Activated CD4-positive, alpha-beta T cell treated with anti-CD3 and anti-CD28 coated beads, Interleukin-2, Interleukin-4, amounts not matched to agents 100 ng/mL and 50 ng/mL, durations not matched to agents 16 hours and 8 hours (primary cell): ENCODE measurements around the gene SHROOM4.

Experiments
- DNase-seq: peaks from one replicate; pipeline ENCODE4 v3.0.0-alpha.2; 2020; ENCODE audit warnings: low spot score

SHROOM4 gene

GRCh38 chrX:50707955-50708699 lies 105.9 kb downstream of the SHROOM4 start:
- no peak for DNase-seq

GRCh38 chrX:50707405-50707804 lies 106.6 kb downstream of the SHROOM4 start:
- DNase-seq = no peak

DNA sequence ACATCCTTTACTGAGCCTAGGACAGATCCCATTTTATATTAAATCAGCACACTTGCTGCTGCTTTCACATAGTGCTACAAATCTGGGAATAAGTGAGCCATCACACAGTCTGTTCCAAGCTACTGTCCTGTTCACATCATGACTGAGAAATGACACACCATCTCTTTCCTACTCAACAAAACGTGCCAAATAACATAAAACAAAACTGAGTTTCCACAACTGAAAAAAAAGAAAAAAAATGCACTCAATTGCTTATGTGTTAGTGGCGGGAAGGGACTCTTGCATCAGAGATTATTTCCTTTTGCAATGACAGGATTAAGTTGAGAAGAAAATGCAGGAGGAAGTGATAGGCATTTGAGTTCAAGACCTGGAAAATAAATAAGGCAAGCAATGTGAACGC lies 109.0 kb downstream of the SHROOM4 start:
- no peak for DNase-seq

GRCh38 chrX:50704360-50704759 lies 109.6 kb downstream of the SHROOM4 start:
- no peak for DNase-seq

- no peak for DNase-seq
Observed at GRCh38 chrX:50700921-50701320, 113.1 kb downstream of the SHROOM4 start.

- no peak for DNase-seq
Observed at GRCh38 chrX:50698944-50699343, 115.0 kb downstream of the SHROOM4 start.

DNA sequence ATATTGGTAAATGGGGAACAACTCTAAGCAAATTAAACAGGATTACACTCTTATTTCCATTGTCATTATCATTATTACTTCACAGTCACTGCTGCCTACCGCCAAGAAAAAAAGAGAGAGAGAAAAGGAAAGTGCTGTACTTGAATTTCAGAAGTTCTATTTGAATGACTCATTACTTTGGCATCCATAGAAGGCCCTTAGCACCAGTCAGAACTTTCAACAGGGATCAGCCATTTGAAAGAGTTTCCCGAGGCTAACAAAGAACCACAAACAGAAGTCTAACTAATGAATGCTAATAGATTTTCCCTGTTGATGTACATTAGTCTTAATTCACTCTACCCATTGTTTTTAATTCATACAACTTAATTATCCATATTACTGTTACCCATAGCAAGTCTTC lies 116.3 kb downstream of the SHROOM4 start:
- no peak for DNase-seq

- DNase-seq = peak; percentile 58
Observed at GRCh38 chrX:50691820-50692219, 122.2 kb downstream of the SHROOM4 start.

DNA sequence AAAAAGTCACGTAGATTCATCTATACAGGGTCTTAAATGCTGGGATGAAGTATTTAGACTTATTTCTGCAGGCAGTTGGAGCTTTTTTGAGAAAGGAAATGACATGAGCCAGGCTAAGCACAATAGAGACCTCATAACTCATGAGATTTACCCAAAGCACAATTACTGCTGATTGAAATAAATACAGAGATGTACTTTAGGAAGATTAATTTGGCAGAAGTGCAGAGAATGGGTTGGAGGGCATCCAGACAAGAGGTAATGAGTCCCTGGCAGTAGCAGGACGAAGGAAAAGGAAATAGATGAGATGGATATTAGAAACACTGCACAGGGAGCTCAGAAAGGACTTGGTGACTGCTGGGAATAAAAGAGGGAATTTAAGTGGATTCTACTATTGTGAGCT lies 129.1 kb downstream of the SHROOM4 start:
- no peak for DNase-seq

GRCh38 chrX:50680990-50681389 lies 133.0 kb downstream of the SHROOM4 start:
- DNase-seq = no peak

DNA sequence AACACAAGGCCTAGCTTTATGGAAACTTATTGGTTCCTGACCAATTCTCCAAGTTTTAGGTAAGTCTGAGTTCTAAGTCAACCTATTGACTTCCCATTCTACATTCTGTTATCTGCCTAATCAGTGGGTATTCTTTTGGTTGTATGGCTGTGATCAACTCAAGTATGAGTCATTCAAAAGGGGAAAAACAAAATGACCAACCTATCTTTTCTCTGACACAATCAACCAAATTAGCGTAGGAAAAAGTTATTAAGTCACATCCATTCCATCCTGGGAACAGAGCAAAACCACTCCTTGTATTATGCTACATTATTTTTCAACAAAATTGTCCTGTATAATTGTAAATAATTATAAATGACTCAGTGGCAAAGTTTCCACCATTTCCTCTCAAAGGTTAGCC lies 136.2 kb downstream of the SHROOM4 start:
- no peak for DNase-seq

GRCh38 chrX:50671661-50672060 lies 142.3 kb downstream of the SHROOM4 start:
- DNase-seq = no peak

GRCh38 chrX:50668860-50669259 lies 145.1 kb downstream of the SHROOM4 start:
- DNase-seq = no peak

GRCh38 chrX:50648156-50648555 lies 165.8 kb downstream of the SHROOM4 start:
- no peak for DNase-seq

DNA sequence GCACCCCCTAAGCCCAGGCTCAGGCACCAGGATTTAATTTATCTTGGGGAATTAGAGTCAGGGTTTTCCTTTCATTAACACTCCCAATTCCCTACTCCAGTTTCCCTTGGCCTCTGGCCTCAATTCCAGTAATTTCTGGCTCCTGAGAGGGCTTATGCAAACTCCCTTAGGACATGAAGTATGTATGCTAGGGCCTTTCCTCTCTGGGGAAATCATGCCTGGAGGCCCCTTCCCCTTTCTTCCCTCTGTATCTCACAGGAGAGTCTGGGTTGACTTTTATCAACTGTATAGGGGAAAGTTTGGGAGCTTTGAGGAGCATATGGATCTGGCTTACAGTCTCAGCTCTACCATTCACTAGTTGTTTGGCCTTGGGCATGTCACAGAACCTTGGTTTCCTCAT lies 169.5 kb downstream of the SHROOM4 start:
- DNase-seq = no peak

DNA sequence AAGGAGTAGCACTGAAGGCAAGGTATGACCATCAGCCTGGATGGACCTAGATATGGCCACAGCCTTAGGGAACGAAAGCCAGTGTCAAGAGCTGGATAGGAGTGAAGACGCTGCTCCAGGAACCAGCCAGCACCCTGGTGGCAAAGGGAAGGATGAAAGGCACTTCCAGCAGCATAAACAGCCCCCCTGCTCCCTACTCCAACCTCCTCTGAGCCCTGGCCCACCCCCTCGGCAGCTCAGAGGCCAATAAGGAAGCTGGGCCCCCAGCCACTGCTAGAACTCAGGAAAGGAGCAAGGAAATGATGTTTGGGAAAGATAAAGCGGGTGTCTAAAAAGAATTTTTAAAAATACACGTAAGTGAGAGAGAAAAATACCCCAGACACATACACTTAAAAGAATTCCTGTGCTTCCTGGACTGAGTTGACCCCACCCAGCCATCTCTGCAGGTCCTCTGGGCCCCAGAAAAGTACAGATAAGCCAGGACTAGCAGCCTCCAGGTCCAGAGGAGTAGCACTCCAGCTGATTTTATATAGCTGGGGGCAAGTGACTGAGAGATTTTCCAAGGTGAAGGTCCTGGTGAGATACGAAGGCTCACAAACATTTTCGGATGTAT lies 170.4 kb downstream of the SHROOM4 start:
- no peak for DNase-seq

GRCh38 chrX:50638123-50638522 lies 175.9 kb downstream of the SHROOM4 start:
- DNase-seq = no peak

DNA sequence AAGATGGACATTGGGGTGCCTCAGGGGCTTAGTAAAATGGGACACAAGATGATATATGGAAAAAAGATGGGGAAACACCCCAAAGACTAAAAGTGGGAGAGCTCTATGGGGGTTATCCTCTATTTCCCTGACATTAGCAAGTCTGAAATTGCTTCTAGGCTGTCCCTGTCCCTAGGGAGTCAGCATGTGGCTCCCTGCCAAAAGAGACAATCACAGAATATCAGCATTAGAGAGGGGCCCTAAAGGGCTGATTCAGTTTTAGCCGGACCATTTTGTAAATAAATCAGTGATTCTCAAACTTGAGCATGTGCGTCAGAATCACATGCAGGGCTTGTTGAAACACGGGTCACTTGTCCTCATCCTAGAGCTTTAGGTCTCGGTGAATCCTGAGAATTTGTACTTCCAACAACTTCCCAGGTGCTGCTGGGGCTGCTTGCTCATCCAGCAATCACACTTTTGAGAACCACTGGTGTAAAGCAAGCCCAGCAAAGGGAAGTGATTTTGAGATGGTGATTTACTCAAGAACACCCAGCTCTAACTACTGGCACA lies 178.1 kb downstream of the SHROOM4 start:
- no peak for DNase-seq

- DNase-seq = no peak
Observed at GRCh38 chrX:50635162-50635561, 178.8 kb downstream of the SHROOM4 start.

DNA sequence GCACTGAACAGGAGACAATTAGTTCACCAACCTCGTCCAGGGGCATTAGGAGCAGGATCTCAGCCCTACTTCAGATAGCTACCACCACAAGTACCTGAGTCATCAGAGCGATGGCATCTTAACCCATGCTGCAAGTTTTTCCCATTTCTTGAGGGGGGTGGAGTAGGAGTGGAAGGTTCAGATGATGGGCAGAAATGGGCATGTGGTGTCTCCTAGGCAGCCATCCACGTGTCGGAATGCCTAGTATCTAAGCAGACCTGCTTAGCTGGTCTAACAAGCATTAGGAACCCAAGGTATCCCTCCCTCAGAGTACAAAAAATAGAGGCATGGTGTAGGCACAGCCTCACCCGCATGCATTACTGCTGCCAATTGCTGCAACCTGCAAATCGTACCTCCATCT lies 184.2 kb downstream of the SHROOM4 start:
- no peak for DNase-seq

- DNase-seq = no peak
Observed at GRCh38 chrX:50627696-50628095, 186.3 kb downstream of the SHROOM4 start.

GRCh38 chrX:50626432-50626831 lies 187.6 kb downstream of the SHROOM4 start:
- DNase-seq = no peak

GRCh38 chrX:50622751-50623150 lies 191.2 kb downstream of the SHROOM4 start:
- DNase-seq = peak; percentile 61
